ENCODE data around the gene TRMT11. TPM values are rescaled to one million over a fixed set of nuclear protein-coding genes. Genes with fewer than 3 reads are reported as not detected.

Gene TRMT11
- total RNA-seq, 3 donors from 2014 or later (not counting 1 experiment from before 2014, with no cell fraction given): 12.2 to 16.6 (median 12.7) TPM

DNA sequence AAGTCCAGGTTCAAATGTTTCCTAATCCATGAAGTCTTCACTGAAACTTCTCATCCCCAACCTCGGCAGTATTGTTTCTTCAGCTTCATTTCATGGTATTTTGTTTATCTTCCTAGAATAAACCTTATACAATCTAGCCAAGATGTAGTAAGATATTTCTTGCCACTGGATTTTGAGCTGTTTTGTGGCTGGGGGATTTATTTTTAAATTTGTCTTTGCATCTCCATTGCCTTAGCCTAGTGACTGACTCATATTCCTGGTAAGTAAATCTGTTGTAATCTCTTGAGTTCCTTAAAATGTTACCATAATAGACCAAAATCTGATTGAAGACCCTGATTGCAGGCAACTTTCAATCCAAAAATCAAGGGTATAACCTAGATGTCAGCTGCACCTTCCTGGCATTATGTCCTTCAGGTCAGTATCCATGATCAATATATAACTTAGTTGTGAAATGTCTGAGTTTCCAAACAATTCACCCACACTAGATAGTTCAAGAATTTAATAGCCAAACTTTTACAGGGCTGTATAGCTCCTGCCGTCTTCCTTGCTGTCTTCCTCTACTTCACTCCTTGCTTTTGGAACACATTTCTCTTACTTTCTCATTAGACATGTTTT is 4.7 kb upstream of the TRMT11 start:
- no peak for DNase-seq
- no peaks in the 10 kb centered on the region for H3K27me3 Mint-ChIP-seq (ENCODE audit: low read depth in 2 of 2)
- 92% methylated on average over 2 of the region's 2 CpGs for WGBS (ENCODE audit: insufficient coverage)
- TF ChIP-seq, protein P1, sequence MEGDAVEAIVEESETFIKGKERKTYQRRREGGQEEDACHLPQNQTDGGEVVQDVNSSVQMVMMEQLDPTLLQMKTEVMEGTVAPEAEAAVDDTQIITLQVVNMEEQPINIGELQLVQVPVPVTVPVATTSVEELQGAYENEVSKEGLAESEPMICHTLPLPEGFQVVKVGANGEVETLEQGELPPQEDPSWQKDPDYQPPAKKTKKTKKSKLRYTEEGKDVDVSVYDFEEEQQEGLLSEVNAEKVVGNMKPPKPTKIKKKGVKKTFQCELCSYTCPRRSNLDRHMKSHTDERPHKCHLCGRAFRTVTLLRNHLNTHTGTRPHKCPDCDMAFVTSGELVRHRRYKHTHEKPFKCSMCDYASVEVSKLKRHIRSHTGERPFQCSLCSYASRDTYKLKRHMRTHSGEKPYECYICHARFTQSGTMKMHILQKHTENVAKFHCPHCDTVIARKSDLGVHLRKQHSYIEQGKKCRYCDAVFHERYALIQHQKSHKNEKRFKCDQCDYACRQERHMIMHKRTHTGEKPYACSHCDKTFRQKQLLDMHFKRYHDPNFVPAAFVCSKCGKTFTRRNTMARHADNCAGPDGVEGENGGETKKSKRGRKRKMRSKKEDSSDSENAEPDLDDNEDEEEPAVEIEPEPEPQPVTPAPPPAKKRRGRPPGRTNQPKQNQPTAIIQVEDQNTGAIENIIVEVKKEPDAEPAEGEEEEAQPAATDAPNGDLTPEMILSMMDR (IDR thresholded peaks at IDR 0.05): no peak
- Histone ChIP-seq H3K9me3 (ENCODE audit: control insufficient read depth, insufficient read depth, low read length) (no peaks in the 10 kb centered on the region), H3K4me1 (ENCODE audit: control insufficient read depth, insufficient read depth, low read length) (no peaks in the 10 kb centered on the region), H3K27ac (ENCODE audit: low read length) (no peak overlapping the region), H3K4me3 (ENCODE audit: low read length) (no peak overlapping the region), H3K27me3 (ENCODE audit: control insufficient read depth, insufficient read depth, low read length) (no peaks in the 10 kb centered on the region), H3K36me3 (ENCODE audit: control insufficient read depth, insufficient read depth, low read length) (peaks cover 2% of the 10 kb centered on the region)
- no peak overlapping the region for H3K27ac Mint-ChIP-seq
- H3K4me3 Mint-ChIP-seq: no peak overlapping the region
- ATAC-seq: no peak
- intact Hi-C loops (cut with micrococcal nuclease): no loop called here
- H3K36me3 Mint-ChIP-seq: no peaks in the 10 kb centered on the region
- H3K4me1 Mint-ChIP-seq: no peaks in the 10 kb centered on the region
- no peaks in the 10 kb centered on the region for H3K9me3 Mint-ChIP-seq

GRCh38 chr6:125983246-125983945 is 2.9 kb upstream of the TRMT11 start:
- H3K36me3 Mint-ChIP-seq: no peaks in the 10 kb centered on the region
- intact Hi-C loops (cut with micrococcal nuclease): no loop called here
- WGBS (ENCODE audit: insufficient coverage): 94% methylated on average over 3 of the region's 4 CpGs
- no peak overlapping the region for H3K4me3 Mint-ChIP-seq
- no peaks in the 10 kb centered on the region for H3K27me3 ChIP-seq (ENCODE audit: control insufficient read depth, insufficient read depth, low read length)
- H3K36me3 ChIP-seq (ENCODE audit: control insufficient read depth, insufficient read depth, low read length): peaks cover 2% of the 10 kb centered on the region
- DNase-seq (no peak), ATAC-seq (no peak)
- H3K27ac Mint-ChIP-seq: no peak overlapping the region
- H3K4me1 Mint-ChIP-seq: no peaks in the 10 kb centered on the region
- no peaks in the 10 kb centered on the region for H3K9me3 ChIP-seq (ENCODE audit: control insufficient read depth, insufficient read depth, low read length)
- no peak overlapping the region for H3K27ac ChIP-seq (ENCODE audit: low read length)
- H3K4me1 ChIP-seq (ENCODE audit: control insufficient read depth, insufficient read depth, low read length): no peaks in the 10 kb centered on the region
- H3K9me3 Mint-ChIP-seq: no peaks in the 10 kb centered on the region
- H3K27me3 Mint-ChIP-seq (ENCODE audit: low read depth in 2 of 2): no peaks in the 10 kb centered on the region
- TF ChIP-seq, protein P1 (IDR thresholded peaks at IDR 0.05): no peak
- no peak overlapping the region for H3K4me3 ChIP-seq (ENCODE audit: low read length)

DNA sequence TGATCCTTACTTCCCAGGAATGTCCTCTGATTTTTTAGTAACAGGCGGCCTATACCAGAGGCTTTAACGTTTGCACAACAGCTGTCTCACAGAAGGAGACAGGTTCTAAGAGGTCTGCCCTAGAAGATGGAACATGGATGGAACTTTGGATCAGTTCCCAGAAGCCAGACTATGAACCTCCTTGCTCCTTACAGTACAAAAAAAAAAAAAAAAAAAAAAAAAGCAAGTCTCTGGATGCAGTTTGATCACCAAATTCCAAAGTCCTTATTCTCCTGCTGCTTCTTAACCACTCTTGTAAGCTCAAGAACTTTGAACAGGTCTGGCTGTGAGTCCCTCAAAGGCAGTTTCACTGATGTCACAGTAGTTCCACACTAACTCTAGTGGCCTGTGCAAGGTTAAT is 2.0 kb upstream of the TRMT11 start:
- 90% methylated on average over 2 of the region's 2 CpGs for WGBS (ENCODE audit: insufficient coverage)
- intact Hi-C loops (cut with micrococcal nuclease): no loop called here
- TF ChIP-seq, protein P1 (IDR thresholded peaks at IDR 0.05): no peak
- Mint-ChIP-seq H3K27me3 (ENCODE audit: low read depth in 2 of 2) (no peaks in the 10 kb centered on the region), H3K36me3 (no peaks in the 10 kb centered on the region), H3K9me3 (no peaks in the 10 kb centered on the region), H3K27ac (no peak overlapping the region), H3K4me1 (no peaks in the 10 kb centered on the region), H3K4me3 (peak overlapping the region; percentile 1)
- Histone ChIP-seq H3K27ac (ENCODE audit: low read length) (no peak overlapping the region), H3K36me3 (ENCODE audit: control insufficient read depth, insufficient read depth, low read length) (peaks cover 2% of the 10 kb centered on the region), H3K9me3 (ENCODE audit: control insufficient read depth, insufficient read depth, low read length) (no peaks in the 10 kb centered on the region), H3K27me3 (ENCODE audit: control insufficient read depth, insufficient read depth, low read length) (no peaks in the 10 kb centered on the region), H3K4me3 (ENCODE audit: low read length) (no peak overlapping the region), H3K4me1 (ENCODE audit: control insufficient read depth, insufficient read depth, low read length) (no peaks in the 10 kb centered on the region)
- DNase-seq (no peak), ATAC-seq (no peak)

Data from natural killer cell (primary cell).